ENCODE measurements around the gene WDR35.

- TF ChIP-seq KDM1A (IDR thresholded peaks at IDR 0.05; ENCODE audit: borderline replicate concordance) (no peak), POLR2AphosphoS5 (IDR thresholded peaks at IDR 0.05; ENCODE audit: low read length) (no peak)
Measured at GRCh38 chr2:19932928-19933327, 57.0 kb downstream of the WDR35 start.

Measured in GM12878 (cell line).